ENCODE measurements around the gene IGF2R. TPM values are rescaled to one million over a fixed set of nuclear protein-coding genes. Genes with fewer than 3 reads are reported as not detected.

The IGF2R gene
- total RNA-seq, 1 experiment from 2014 or later = 160 TPM

DNA sequence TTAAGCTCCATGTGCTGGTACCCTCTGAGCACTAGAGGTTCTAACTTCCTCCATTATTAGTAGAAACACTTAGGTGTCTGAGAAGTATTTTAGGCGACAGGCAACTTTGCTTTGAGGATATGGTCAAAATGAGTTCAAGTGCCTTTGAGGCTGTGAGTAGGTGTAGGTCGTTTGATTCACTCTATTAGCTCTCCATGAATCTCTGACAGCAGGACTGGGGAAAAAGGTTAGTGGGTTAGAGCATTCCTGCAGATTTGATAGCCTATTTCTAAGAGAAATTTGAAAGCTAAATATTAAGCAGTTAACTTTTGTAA, 45.9 kb downstream of the IGF2R start:
- peaks cover 53% of the 10 kb centered on the region for H3K36me3 Mint-ChIP-seq (ENCODE audit: insufficient read depth, unreplicated experiment)
- BruUV-seq (replicated peaks) = no TSS peak
- H3K27ac Mint-ChIP-seq (ENCODE audit: low read depth, unreplicated experiment) = no peak overlapping the region
- TF ChIP-seq, protein P1, sequence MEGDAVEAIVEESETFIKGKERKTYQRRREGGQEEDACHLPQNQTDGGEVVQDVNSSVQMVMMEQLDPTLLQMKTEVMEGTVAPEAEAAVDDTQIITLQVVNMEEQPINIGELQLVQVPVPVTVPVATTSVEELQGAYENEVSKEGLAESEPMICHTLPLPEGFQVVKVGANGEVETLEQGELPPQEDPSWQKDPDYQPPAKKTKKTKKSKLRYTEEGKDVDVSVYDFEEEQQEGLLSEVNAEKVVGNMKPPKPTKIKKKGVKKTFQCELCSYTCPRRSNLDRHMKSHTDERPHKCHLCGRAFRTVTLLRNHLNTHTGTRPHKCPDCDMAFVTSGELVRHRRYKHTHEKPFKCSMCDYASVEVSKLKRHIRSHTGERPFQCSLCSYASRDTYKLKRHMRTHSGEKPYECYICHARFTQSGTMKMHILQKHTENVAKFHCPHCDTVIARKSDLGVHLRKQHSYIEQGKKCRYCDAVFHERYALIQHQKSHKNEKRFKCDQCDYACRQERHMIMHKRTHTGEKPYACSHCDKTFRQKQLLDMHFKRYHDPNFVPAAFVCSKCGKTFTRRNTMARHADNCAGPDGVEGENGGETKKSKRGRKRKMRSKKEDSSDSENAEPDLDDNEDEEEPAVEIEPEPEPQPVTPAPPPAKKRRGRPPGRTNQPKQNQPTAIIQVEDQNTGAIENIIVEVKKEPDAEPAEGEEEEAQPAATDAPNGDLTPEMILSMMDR (IDR thresholded peaks at IDR 0.05; ENCODE audit: unreplicated experiment) = no peak
- CTCF ChIA-PET = no interaction called here
- no peaks in the 10 kb centered on the region for H3K27me3 Mint-ChIP-seq (ENCODE audit: insufficient read depth, unreplicated experiment)
- POLR2A ChIA-PET = no interaction called here
- H3K9me3 Mint-ChIP-seq (ENCODE audit: unreplicated experiment) = no peaks in the 10 kb centered on the region
- H3K4me3 Mint-ChIP-seq (ENCODE audit: unreplicated experiment) = no peak overlapping the region
- intact Hi-C loops (cut with micrococcal nuclease) = no loop called here
- no peak for DNase-seq (ENCODE audit: unreplicated experiment)
- H3K4me1 Mint-ChIP-seq (ENCODE audit: insufficient read depth, unreplicated experiment) = no peaks in the 10 kb centered on the region

DNA sequence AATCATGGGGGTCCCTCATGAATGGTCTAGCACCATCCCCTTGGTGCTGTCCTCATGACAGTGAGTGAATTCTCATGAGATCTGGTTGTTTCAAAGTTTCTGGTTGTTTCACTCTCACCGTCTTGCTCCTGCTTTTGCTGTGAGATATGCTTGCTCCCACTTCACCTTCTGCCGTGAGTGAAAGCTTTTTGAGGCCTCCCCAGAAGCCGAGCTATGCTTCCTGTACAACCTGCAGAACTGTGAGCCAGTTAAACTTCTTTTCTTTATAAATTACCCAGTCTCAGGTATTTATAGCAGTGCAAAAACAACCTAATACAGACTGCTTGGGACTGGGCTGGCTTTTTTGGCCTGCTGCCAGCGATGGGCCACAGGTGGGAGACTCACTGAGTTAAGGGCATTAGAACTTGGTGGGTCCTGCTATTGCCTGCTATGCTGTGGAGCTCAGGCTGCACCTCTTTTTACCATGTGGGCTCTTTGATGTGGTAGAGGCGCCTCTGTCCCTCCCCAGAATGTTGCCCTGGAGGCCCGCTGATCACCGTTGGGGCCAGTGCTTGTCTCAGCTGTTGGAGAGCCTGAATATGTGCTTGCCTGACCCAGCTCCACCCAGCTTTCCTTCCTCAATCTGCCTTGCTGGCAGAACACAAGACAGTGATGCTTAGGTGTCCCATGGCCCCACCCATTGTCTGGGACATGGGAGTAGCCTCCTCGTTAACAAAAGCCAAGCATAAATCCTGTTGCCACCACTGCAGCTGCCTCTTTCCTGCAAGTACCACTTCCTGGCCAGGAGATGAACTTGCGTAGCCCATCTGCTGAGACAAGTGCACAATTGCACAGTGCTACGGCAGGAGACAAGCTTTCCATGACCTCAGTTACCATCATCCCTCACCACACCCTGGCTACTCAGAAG, 47.1 kb downstream of the IGF2R start:
- no peak overlapping the region for H3K27ac Mint-ChIP-seq (ENCODE audit: low read depth, unreplicated experiment)
- H3K4me3 Mint-ChIP-seq (ENCODE audit: unreplicated experiment) = no peak overlapping the region
- peaks cover 53% of the 10 kb centered on the region for H3K36me3 Mint-ChIP-seq (ENCODE audit: insufficient read depth, unreplicated experiment)
- CTCF ChIA-PET = no interaction called here
- POLR2A ChIA-PET = interaction anchor here (1.3 kb wide), 1 partner anchor 11 kb away, joined by 3 read pairs; no protein-coding TSS in a partner anchor
- intact Hi-C loops (cut with micrococcal nuclease) = no loop called here
- H3K27me3 Mint-ChIP-seq (ENCODE audit: insufficient read depth, unreplicated experiment) = no peaks in the 10 kb centered on the region
- no peaks in the 10 kb centered on the region for H3K9me3 Mint-ChIP-seq (ENCODE audit: unreplicated experiment)
- H3K4me1 Mint-ChIP-seq (ENCODE audit: insufficient read depth, unreplicated experiment) = no peaks in the 10 kb centered on the region
- DNase-seq (ENCODE audit: unreplicated experiment) = no peak
- no TSS peak for BruUV-seq (replicated peaks)
- TF ChIP-seq, protein P1 (IDR thresholded peaks at IDR 0.05; ENCODE audit: unreplicated experiment) = no peak

DNA sequence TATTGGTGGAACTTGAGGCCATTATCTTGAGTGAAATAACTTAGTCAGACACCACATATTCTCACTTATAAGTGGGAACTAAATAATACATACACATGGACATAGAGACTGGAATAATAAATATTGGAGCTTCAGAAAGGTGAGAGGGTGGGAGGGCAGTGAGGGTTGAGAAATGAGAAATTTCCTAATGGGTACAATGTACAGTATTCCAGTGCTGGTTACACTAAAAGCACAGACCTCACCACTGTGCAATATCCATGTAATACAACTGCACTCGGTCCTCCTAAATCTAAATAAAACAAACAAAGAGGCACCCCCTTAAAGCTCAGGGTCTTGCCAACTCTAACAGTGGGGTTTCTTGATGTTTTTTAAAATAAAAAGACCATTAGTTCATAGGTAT, 53.2 kb downstream of the IGF2R start:
- ChIA-PET POLR2A (no interaction called here), CTCF (no interaction called here)
- no peak for DNase-seq (ENCODE audit: unreplicated experiment)
- Mint-ChIP-seq H3K9me3 (ENCODE audit: unreplicated experiment) (no peaks in the 10 kb centered on the region), H3K4me3 (ENCODE audit: unreplicated experiment) (no peak overlapping the region), H3K36me3 (ENCODE audit: insufficient read depth, unreplicated experiment) (peaks cover 30% of the 10 kb centered on the region), H3K27me3 (ENCODE audit: insufficient read depth, unreplicated experiment) (no peaks in the 10 kb centered on the region), H3K4me1 (ENCODE audit: insufficient read depth, unreplicated experiment) (no peaks in the 10 kb centered on the region), H3K27ac (ENCODE audit: low read depth, unreplicated experiment) (no peak overlapping the region)
- intact Hi-C loops (cut with micrococcal nuclease) = no loop called here
- TF ChIP-seq, protein P1 (IDR thresholded peaks at IDR 0.05; ENCODE audit: unreplicated experiment) = no peak
- no TSS peak for BruUV-seq (replicated peaks)

DNA sequence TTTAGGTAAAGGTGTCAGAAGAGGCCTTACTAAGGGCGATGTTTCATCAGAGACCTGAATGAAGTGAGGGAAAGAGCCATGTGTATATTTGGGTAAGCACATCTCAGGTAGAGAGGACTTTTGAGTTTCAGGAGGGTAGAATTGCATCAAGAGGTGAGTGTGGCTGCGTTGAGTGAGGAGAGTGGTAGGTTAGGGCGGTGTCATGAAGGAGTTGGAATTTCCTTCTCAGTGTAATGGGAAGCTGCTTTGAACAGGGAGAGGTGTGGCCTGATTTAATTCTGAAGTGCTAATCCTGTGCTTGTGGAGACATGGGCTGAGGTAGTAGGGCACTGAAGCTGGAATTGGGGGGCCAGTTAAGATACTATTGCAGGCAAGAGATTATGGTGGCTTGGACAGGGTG, 53.9 kb downstream of the IGF2R start:
- ChIA-PET POLR2A (interaction anchor here (0.5 to 0.6 kb wide), 2 partner anchors 9 to 1393 kb away, joined by 3 read pairs; no protein-coding TSS in a partner anchor), CTCF (no interaction called here)
- Mint-ChIP-seq H3K36me3 (ENCODE audit: insufficient read depth, unreplicated experiment) (peaks cover 30% of the 10 kb centered on the region), H3K27ac (ENCODE audit: low read depth, unreplicated experiment) (no peak overlapping the region), H3K4me1 (ENCODE audit: insufficient read depth, unreplicated experiment) (no peaks in the 10 kb centered on the region), H3K27me3 (ENCODE audit: insufficient read depth, unreplicated experiment) (no peaks in the 10 kb centered on the region), H3K9me3 (ENCODE audit: unreplicated experiment) (no peaks in the 10 kb centered on the region), H3K4me3 (ENCODE audit: unreplicated experiment) (no peak overlapping the region)
- no peak for DNase-seq (ENCODE audit: unreplicated experiment)
- TF ChIP-seq, protein P1 (IDR thresholded peaks at IDR 0.05; ENCODE audit: unreplicated experiment) = no peak
- BruUV-seq (replicated peaks) = no TSS peak
- intact Hi-C loops (cut with micrococcal nuclease) = no loop called here
